ENCODE data around the gene MAN2B2.

Gene MAN2B2

DNA sequence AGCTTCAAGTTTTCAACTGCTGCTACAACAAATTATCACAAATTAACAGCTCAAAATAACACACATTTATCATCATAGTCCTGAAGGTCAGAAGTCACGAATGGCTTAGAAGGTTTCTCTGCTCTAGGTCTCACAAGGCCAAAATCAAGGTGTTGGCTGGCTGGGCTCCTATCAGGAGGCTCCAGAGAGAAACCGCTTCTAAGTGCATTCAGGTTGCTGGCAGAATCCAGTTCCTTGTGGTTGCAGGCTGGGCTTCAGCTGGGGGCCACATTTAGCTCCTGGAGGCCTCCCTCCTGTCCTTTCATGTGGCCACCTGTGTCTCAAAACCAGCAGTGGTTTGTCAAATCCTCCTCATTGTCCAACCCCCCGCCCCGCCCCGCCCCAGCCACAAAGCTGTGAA, 80.9 kb downstream of the MAN2B2 start:
- DNase-seq (ENCODE audit: low read depth): no peak
- TF ChIP-seq, protein P1, sequence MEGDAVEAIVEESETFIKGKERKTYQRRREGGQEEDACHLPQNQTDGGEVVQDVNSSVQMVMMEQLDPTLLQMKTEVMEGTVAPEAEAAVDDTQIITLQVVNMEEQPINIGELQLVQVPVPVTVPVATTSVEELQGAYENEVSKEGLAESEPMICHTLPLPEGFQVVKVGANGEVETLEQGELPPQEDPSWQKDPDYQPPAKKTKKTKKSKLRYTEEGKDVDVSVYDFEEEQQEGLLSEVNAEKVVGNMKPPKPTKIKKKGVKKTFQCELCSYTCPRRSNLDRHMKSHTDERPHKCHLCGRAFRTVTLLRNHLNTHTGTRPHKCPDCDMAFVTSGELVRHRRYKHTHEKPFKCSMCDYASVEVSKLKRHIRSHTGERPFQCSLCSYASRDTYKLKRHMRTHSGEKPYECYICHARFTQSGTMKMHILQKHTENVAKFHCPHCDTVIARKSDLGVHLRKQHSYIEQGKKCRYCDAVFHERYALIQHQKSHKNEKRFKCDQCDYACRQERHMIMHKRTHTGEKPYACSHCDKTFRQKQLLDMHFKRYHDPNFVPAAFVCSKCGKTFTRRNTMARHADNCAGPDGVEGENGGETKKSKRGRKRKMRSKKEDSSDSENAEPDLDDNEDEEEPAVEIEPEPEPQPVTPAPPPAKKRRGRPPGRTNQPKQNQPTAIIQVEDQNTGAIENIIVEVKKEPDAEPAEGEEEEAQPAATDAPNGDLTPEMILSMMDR (conservative IDR thresholded peaks at IDR 0.05; ENCODE audit: low read depth, low read length): no peak
- H3K4me3 ChIP-seq (ENCODE audit: low read length): no peak overlapping the region

DNA sequence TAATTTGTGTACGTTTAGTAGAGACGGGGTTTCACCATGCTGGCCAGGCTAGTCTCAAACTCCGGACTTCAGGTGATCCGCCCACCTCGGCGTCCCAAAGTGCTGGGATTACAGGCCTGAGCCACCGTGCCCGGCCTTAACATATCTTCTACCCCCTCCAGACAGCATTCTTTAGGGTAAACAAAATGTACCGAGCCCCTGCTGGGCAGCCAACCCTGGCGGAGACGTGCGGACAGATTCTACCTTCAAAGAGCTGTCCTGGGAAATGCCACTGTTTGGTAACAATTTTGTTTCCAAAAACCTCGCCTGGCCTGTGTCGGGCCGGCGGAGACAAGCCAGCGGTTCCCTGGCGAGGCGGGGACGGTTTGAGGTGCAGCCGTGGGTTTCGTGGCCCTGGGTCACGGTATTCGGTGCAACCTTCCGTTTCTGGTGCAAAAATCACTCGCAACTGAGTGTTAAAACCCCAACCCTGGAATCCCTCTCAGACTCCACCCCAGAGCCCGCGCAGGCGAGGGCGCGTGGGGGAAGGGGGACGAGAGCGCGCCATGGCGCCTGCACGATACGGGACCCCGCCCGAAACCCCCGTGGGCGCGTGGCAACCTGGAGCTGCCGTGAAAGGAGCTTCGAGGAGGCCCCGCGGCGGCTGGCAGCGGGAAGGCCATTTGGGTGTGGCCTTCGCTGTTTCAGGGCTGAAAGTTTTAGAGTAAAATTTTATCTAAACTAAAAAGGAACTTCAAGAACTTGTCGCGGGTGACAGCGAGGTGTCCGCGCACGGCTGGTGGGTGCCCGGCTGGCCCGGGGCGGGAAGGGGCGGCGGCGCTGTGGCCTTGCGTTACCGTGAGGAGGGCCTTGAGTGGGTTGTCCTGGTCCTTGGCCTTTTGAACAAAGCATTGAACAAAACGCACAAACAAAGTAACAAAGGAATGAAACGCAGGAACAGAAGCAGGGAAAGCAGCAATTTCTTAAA, 82.5 kb downstream of the MAN2B2 start:
- DNase-seq (ENCODE audit: low read depth): no peak
- TF ChIP-seq, protein P1 (conservative IDR thresholded peaks at IDR 0.05; ENCODE audit: low read depth, low read length): no peak
- no peak overlapping the region for H3K4me3 ChIP-seq (ENCODE audit: low read length)

DNA sequence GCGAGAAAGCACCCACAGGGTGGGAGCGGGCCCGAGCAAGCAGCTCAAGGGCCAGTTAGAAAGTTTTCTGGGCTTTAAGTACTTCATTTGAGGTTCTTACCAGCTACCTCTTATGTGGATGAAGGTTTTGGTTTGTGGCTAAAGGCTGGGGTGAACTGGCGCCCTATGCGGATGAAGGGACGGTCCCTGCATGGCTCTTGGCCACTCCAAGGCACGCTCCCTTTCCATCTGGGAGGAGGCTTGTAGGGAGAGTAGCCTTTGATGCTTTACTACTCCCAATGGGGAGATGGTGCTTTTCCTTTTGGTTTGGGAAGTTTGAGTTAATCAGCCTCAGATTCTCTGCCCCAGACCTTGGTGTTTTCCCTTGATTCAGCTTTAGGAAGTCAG, 83.2 kb downstream of the MAN2B2 start:
- DNase-seq (ENCODE audit: low read depth): no peak
- no peak overlapping the region for H3K4me3 ChIP-seq (ENCODE audit: low read length)
- TF ChIP-seq, protein P1 (conservative IDR thresholded peaks at IDR 0.05; ENCODE audit: low read depth, low read length): no peak

DNA sequence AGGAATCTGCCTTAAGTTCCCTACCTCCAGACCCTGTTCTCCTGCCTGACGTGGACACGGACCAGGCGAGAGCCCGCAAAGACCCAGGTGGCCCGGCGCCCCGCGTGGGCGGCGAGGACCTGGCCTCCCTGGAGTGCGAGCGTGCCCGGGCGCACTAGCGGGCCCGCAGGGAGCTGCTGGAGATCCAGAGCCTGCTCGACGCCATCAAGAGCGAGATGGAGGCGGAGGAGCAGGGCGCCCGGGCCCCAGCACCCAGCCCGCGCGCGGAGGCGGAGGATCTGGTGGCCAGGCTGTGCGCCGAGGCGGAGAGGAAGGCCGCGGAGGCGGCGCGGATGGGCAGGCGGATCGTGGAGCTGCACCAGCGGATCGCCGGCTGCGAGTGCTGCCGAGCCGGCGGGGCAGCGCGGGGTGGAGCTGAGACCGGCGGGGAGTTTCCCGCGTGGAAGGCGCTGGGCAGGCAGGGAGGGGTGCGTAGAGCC, 83.6 kb downstream of the MAN2B2 start:
- no peak for DNase-seq (ENCODE audit: low read depth)
- peak overlapping the region; percentile 28 for H3K4me3 ChIP-seq (ENCODE audit: low read length)

DNA sequence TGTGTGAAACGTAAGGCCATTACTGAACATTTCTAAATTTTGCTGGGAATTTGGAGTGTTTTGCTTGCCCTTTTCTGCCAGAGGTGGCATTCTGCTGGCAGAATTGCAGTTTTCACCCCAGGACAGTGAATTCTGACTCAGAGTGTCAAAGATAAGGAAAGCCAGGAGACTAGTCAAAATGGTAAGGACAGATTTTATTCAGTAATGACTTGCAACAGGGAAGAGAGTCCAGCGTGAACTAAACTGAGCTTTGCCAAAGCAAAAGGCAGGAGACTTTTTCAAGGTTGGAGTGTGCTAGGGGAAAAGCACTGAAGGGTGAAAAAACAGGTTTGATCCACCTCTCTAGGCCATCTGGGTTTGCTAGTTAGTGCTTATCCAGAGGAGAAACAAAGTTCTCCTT, 84.9 kb downstream of the MAN2B2 start:
- TF ChIP-seq, protein P1 (conservative IDR thresholded peaks at IDR 0.05; ENCODE audit: low read depth, low read length): no peak
- DNase-seq (ENCODE audit: low read depth): no peak
- H3K4me3 ChIP-seq (ENCODE audit: low read length): no peak overlapping the region

More for the DNA sequence above, 83.6 kb downstream of the MAN2B2 start:
- TF ChIP-seq, protein P1 (conservative IDR thresholded peaks at IDR 0.05; ENCODE audit: low read depth, low read length): no peak

DNA sequence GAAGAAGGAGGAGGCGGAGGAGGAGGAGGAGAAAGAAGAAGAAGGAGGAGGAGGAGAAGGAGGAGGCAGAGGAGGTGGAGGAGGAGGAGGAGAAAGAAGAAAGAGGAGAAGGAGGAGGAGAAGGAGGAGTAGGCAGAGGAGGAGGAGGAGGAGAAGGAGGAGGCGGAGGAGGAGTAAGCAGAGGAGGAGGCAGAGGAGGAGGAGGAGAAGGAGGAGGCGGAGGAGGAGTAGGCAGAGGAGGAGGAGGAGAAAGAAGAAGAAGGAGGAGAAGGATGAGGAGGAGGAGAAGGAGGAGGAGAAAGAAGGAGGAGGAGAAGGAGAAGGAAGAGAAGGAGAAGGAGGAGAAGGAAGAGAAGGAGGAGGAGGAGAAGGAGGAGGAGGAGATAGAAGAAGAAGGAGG, 85.4 kb downstream of the MAN2B2 start:
- H3K4me3 ChIP-seq (ENCODE audit: low read length): no peak overlapping the region
- DNase-seq (ENCODE audit: low read depth): no peak
- TF ChIP-seq, protein P1 (conservative IDR thresholded peaks at IDR 0.05; ENCODE audit: low read depth, low read length): no peak

DNA sequence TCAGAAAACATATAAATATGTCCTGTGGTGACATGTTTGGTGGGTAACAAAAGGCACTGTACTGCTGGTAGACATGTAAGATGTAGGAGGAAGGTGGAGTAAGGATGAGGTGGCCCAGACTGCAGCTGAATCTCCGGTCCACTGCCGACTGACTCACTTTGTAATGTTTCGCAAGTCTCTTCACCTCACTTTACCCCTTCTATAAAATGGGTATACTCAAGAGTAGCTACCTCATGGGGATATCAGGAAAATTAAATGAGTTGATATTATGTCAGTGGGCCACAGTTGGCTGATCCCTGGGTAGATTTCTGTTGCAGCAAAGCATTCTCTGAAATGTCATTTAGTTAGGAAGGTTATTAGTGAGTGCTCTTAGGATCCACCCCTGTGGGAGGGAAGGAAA, 87.6 kb downstream of the MAN2B2 start:
- DNase-seq (ENCODE audit: low read depth): no peak
- TF ChIP-seq, protein P1 (conservative IDR thresholded peaks at IDR 0.05; ENCODE audit: low read depth, low read length): no peak
- H3K4me3 ChIP-seq (ENCODE audit: low read length): no peak overlapping the region

Data from retinal pigment epithelial cell (primary cell).